HepG2 (cell line): Measurements from ENCODE around the gene TUFM. TPM values are rescaled to one million over a fixed set of nuclear protein-coding genes. Genes with fewer than 3 reads are reported as not detected.

ENCODE experiments used
- BHLHE40 ChIP-seq: IDR thresholded peaks from 2 replicates; pipeline ENCODE4 v1.6.1; 2011; ENCODE audit warnings: low read length, improper control_type of control experiment
- HNRNPLL ChIP-seq: fragments of 200-400 bp; formaldehyde crosslinking; IDR thresholded peaks from 2 replicates; pipeline ENCODE4 v1.6.1; 2017; ENCODE audit warnings: mild to moderate bottlenecking, low read depth, low read length; ENCODE audit not compliant: poor library complexity, severe bottlenecking
- JDP2 ChIP-seq: sonication (generic); formaldehyde crosslinking; IDR thresholded peaks from 2 replicates; pipeline ENCODE4 v1.8.1; 2022; ENCODE audit warnings: missing genetic modification reagents, borderline replicate concordance
- LCORL ChIP-seq, 2 experiments: fragments of 450-650 bp in 1 of 2; sonication (generic) in 1 of 2; formaldehyde crosslinking in 1 of 2; IDR thresholded peaks; 2 replicates each; pipeline versions ENCODE4 v1.5.0 to v1.6.1; 2017 to 2020; ENCODE audit warnings: antibody characterized with exemption in 1 of 2, missing genetic modification reagents in 1 of 2
- MZF1 ChIP-seq: sonication (generic); formaldehyde crosslinking; IDR thresholded peaks from 2 replicates; pipeline ENCODE4 v1.8.1; 2023; ENCODE audit warnings: mild to moderate bottlenecking, missing genetic modification reagents, borderline replicate concordance
- NFKB2 ChIP-seq: sonication (generic); formaldehyde crosslinking; IDR thresholded peaks from 2 replicates; pipeline ENCODE4 v1.4.0; 2020; ENCODE audit warnings: missing genetic modification reagents, borderline replicate concordance
- SOX5 ChIP-seq: IDR thresholded peaks from 2 replicates; pipeline ENCODE4 v1.6.1; 2016; ENCODE audit warnings: borderline replicate concordance
- ZBTB10 ChIP-seq: sonication (generic); formaldehyde crosslinking; IDR thresholded peaks from 2 replicates; pipeline ENCODE4 v1.4.0; 2020; ENCODE audit warnings: missing genetic modification reagents, borderline replicate concordance
- ZBTB38 ChIP-seq: sonication (generic); formaldehyde crosslinking; IDR thresholded peaks from 2 replicates; pipeline ENCODE4 v1.5.1; 2020; ENCODE audit warnings: mild to moderate bottlenecking, missing genetic modification reagents
- ZNF12 ChIP-seq: sonication (generic); formaldehyde crosslinking; IDR thresholded peaks from 2 replicates; pipeline ENCODE4 v1.5.0; 2020; ENCODE audit warnings: missing genetic modification reagents
- ZNF569 ChIP-seq: sonication (generic); formaldehyde crosslinking; IDR thresholded peaks from 2 replicates; pipeline ENCODE4 v1.5.0; 2020; ENCODE audit warnings: mild to moderate bottlenecking, missing genetic modification reagents, moderate library complexity, borderline replicate concordance
- ZNF598 ChIP-seq: sonication (generic); formaldehyde crosslinking; IDR thresholded peaks from 2 replicates; pipeline ENCODE4 v1.5.1; 2020; ENCODE audit warnings: mild to moderate bottlenecking, missing genetic modification reagents, borderline replicate concordance
- ZNF761 ChIP-seq: sonication (generic); formaldehyde crosslinking; conservative IDR thresholded peaks from 2 replicates; pipeline ENCODE4 v1.4.0; 2020; ENCODE audit warnings: mild to moderate bottlenecking, missing genetic modification reagents
- ZNF883 ChIP-seq: sonication (generic); formaldehyde crosslinking; IDR thresholded peaks from 2 replicates; pipeline ENCODE4 v1.5.1; 2020; ENCODE audit warnings: mild to moderate bottlenecking, missing genetic modification reagents; ENCODE audit errors: not compliant biosample characterization
- polyA plus RNA-seq, 8 experiments: library from polyadenylated mRNA; depleted of rRNA in 3 of 8; stranded (reverse) in 7 of 8; unstranded in 1 of 8; fragments of >200 nt; fragmentation: Illumina TruSeq in 4 of 8; extraction: Trizol in 4 of 8; gene quantifications; 2 replicates each; pipeline versions ENCODE4 v1.2.1 to v1.2.3, GENCODE V29; 2011 to 2016; ENCODE audit warnings: low read depth in 4 of 8, missing spikeins in 1 of 8, mixed read lengths in 1 of 8; ENCODE audit not compliant: insufficient read depth in 1 of 8
- total RNA-seq, 5 experiments: library from RNA; depleted of rRNA; stranded (reverse); fragments of >200 nt; fragmentation: Illumina TruSeq; extraction: Trizol; gene quantifications; 2 replicates each; pipeline ENCODE4 v1.2.3, GENCODE V29; 2016; ENCODE audit warnings: low read depth in 1 of 5
- TF ChIP-seq, protein P1 (sequence below), 2 experiments: fragments of 450-650 bp in 1 of 2; sonication (generic) in 1 of 2; formaldehyde crosslinking in 1 of 2; IDR thresholded peaks; 2 replicates each; pipeline versions ENCODE4 v1.6.1 to v1.8.0; 2016 to 2022; ENCODE audit warnings: antibody characterized with exemption in 1 of 2, mild to moderate bottlenecking in 1 of 2, missing genetic modification reagents in 1 of 2

Gene TUFM
- total and polyA plus RNA-seq, 2 of the 13 experiments (the other 11 are each of a cell fraction or from before 2014, with no cell fraction given) = 206 to 298 TPM

DNA sequence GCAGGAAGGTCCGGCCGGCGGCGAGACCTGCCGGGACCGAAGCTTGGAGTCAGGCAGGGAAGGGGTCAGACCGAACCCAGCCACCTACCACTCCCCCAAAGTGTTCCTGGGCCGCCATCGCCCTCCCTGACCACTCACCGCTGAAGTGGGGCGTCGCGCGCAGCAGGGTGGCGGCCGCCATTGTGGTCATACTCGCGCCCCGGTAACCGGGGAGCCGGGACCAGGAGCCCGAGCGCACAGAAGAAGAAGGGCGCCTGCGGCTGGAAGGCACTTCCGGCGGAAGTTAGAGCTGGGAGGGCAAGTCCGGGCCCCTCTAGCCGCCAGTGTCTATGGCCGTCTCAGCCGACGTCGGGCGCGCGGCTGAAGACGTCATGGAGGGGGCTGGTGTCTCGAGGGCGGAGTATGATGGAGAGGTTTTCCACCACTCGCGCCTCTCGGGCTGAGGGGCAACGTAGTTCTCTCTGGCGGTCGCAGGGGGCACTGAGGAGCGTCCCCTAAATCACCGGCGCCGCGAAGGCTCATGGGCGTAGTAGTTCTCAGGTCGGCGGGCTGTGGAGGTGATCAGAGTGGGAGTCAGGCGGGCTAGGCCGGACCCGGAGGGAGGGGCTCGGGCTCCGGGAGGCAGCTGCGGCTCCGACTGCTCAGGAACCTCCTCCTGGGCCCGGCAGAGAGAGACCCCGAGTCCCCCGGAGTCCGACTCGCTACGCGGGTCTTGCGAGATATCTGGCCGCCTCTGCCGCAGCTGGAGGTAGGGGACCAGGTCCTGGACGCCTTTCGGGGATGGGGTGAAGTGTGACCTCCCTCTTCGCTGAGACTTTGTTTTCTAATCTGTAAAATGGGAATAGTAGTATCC, at the start of gene TUFM (continued):
- TF ChIP-seq JDP2 (no peak; the same call in 1 of the 2 replicates), ZNF761 (no peak), ZNF883 (peak; percentile 94), ZNF598 (CRISPR knock-in tag) (peak; percentile 98), SOX5 (CRISPR knock-in tag) (peak; percentile 66), ZNF569 (CRISPR knock-in tag) (no peak; the same call in 1 of the 2 replicates), NFKB2 (CRISPR knock-in tag) (peak; percentile 85; the same call in 1 of the 2 replicates), ZBTB10 (CRISPR knock-in tag) (no peak; the same call in 1 of the 2 replicates), HNRNPLL (peak; percentile 88), ZNF12 (CRISPR knock-in tag) (no peak), MZF1 (CRISPR knock-in tag) (peak; percentile 72; the same call in 1 of the 2 replicates), BHLHE40 (peak; percentile 56), LCORL (IDR thresholded peaks at IDR 0.05) (0 out of 2 replicates have a peak, but pooled peaks have one; percentile 23), LCORL (CRISPR knock-in tag; IDR thresholded peaks at IDR 0.05) (peak; percentile 89), ZBTB38 (CRISPR knock-in tag) (no peak; the same call in 1 of the 2 replicates)
- TF ChIP-seq, protein P1, sequence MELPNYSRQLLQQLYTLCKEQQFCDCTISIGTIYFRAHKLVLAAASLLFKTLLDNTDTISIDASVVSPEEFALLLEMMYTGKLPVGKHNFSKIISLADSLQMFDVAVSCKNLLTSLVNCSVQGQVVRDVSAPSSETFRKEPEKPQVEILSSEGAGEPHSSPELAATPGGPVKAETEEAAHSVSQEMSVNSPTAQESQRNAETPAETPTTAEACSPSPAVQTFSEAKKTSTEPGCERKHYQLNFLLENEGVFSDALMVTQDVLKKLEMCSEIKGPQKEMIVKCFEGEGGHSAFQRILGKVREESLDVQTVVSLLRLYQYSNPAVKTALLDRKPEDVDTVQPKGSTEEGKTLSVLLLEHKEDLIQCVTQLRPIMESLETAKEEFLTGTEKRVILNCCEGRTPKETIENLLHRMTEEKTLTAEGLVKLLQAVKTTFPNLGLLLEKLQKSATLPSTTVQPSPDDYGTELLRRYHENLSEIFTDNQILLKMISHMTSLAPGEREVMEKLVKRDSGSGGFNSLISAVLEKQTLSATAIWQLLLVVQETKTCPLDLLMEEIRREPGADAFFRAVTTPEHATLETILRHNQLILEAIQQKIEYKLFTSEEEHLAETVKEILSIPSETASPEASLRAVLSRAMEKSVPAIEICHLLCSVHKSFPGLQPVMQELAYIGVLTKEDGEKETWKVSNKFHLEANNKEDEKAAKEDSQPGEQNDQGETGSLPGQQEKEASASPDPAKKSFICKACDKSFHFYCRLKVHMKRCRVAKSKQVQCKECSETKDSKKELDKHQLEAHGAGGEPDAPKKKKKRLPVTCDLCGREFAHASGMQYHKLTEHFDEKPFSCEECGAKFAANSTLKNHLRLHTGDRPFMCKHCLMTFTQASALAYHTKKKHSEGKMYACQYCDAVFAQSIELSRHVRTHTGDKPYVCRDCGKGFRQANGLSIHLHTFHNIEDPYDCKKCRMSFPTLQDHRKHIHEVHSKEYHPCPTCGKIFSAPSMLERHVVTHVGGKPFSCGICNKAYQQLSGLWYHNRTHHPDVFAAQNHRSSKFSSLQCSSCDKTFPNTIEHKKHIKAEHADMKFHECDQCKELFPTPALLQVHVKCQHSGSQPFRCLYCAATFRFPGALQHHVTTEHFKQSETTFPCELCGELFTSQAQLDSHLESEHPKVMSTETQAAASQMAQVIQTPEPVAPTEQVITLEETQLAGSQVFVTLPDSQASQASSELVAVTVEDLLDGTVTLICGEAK (IDR thresholded peaks at IDR 0.05) = peak; percentile 98
- TF ChIP-seq, protein P1 (CRISPR knock-in tag; IDR thresholded peaks at IDR 0.05) = peak; percentile 85; the same call in 1 of the 2 replicates
